HCT116 (cell line): Measurements from ENCODE around the gene ZCCHC2. TPM values are rescaled to one million over a fixed set of nuclear protein-coding genes. Genes with fewer than 3 reads are reported as not detected.

Experiments used
- ATAC-seq: fragments of 200-7000 bp; cut with Tn5 transposase; 2 replicates; pipeline ENCODE4 v1.9.1; 2020; ENCODE audit warnings: mild to moderate bottlenecking, moderate library complexity
- BruUV-seq: library from RNA; stranded (reverse); fragments of 400-500 nt; replicated peaks from 2 replicates; lab custom pipeline; 2021; lab: Mats Ljungman, UMichigan
- CTCF ChIA-PET: fragments of 300-600 bp; sonication (Branson Sonifier 250); formaldehyde crosslinking; loops from one replicate; lab custom pipeline; 2021; ENCODE audit warnings: antibody characterized with exemption; lab: Charles Lee
- POLR2A ChIA-PET: fragments of 300-600, 350-600 bp; sonication (Branson Sonifier 250); formaldehyde crosslinking; loops from one replicate; lab custom pipeline; 2021; ENCODE audit warnings: antibody characterized with exemption; lab: Charles Lee
- RAD21 ChIA-PET, 2 experiments: fragments of 300-600 bp; sonication (Branson Sonifier 250); formaldehyde crosslinking; loops; one replicate each; lab custom pipeline; 2023; ENCODE audit warnings: low total read pairs in 2 of 2; ENCODE audit not compliant: uncharacterized antibody in 2 of 2, unreplicated experiment in 2 of 2, low non-redundant PET in 1 of 2; lab: Charles Lee
- DNase-seq: peaks from one replicate; pipeline ENCODE4 v3.0.0-alpha.2; 2010; ENCODE audit warnings: low read depth, low spot score
- H2AFZ ChIP-seq: fragments of 200-600 bp; shearing (Covaris generic), sonication (generic); 2 replicates; pipeline ENCODE4 v1.6.1; 2017; ENCODE audit warnings: low read depth, mixed run types, mixed read lengths, antibody characterized with exemption, low read length; ENCODE audit not compliant: poor library complexity, severe bottlenecking
- H3K27ac ChIP-seq: 2 replicates; pipeline ENCODE4 v1.5.1; 2012; ENCODE audit warnings: low read depth, low read length
- H3K27me3 ChIP-seq: fragments of 200-600 bp; sonication (generic); 2 replicates; pipeline ENCODE4 v1.6.1; 2016; ENCODE audit warnings: mixed run types, low read length, mixed read lengths; ENCODE audit not compliant: insufficient read depth
- H3K36me3 ChIP-seq, 2 experiments: fragments of 200-500 bp in 1 of 2; fragments of 200-600 bp in 1 of 2; sonication (Bioruptor generic) in 1 of 2; sonication (generic) in 1 of 2; 2 replicates each; pipeline versions ENCODE4 v1.5.1 to v1.6.1; 2014 to 2016; ENCODE audit warnings: low read length in 2 of 2, inconsistent platforms in 1 of 2, mixed read lengths in 1 of 2, mixed run types in 1 of 2; ENCODE audit not compliant: insufficient read depth in 2 of 2, control insufficient read depth in 1 of 2
- H3K4me1 ChIP-seq, 2 experiments: fragments of 200-600 bp in 1 of 2; sonication (generic) in 1 of 2; 2 replicates each; pipeline versions ENCODE4 v1.5.1 to v1.6.1; 2012 to 2017; ENCODE audit warnings: low read length in 2 of 2, inconsistent platforms in 1 of 2, mild to moderate bottlenecking in 1 of 2, mixed read lengths in 1 of 2, mixed run types in 1 of 2, moderate library complexity in 1 of 2; ENCODE audit not compliant: insufficient read depth in 2 of 2, control insufficient read depth in 1 of 2
- H3K4me2 ChIP-seq: fragments of 200-600 bp; sonication (generic); 2 replicates; pipeline ENCODE4 v1.6.1; 2017; ENCODE audit warnings: mixed run types, low read length, mixed read lengths
- H3K4me3 ChIP-seq, 2 experiments: fragments of 200-600 bp in 1 of 2; sonication (generic) in 1 of 2; replicated peaks in 1 of 2; 2 replicates each; pipeline ENCODE4 v1.5.1; 2011 to 2016; ENCODE audit warnings: low read length in 2 of 2, control low read depth in 1 of 2, low read depth in 1 of 2, mild to moderate bottlenecking in 1 of 2, mixed read lengths in 1 of 2, mixed run types in 1 of 2
- H3K79me2 ChIP-seq: fragments of 200-600 bp; sonication (generic); 2 replicates; pipeline ENCODE4 v1.6.1; 2017; ENCODE audit warnings: mild to moderate bottlenecking, mixed run types, low read length, moderate library complexity, mixed read lengths; ENCODE audit not compliant: insufficient read depth
- H3K9ac ChIP-seq: fragments of 200-600 bp; sonication (generic); 2 replicates; pipeline ENCODE4 v1.6.1; 2016; ENCODE audit warnings: low read length, mixed read lengths
- H3K9me2 ChIP-seq: fragments of 200-600 bp; sonication (generic), shearing (Covaris generic); 2 replicates; pipeline ENCODE4 v1.6.1; 2017; ENCODE audit warnings: mixed run types, mild to moderate bottlenecking, moderate library complexity; ENCODE audit not compliant: insufficient read depth
- H3K9me3 ChIP-seq, 2 experiments: fragments of 200-500 bp in 1 of 2; fragments of 200-600 bp in 1 of 2; sonication (Bioruptor generic) in 1 of 2; sonication (generic) in 1 of 2; 2 replicates each; pipeline ENCODE4 v1.6.1; 2014 to 2017; ENCODE audit warnings: low read length in 2 of 2, mixed read lengths in 2 of 2, inconsistent platforms in 1 of 2, low read depth in 1 of 2, mild to moderate bottlenecking in 1 of 2, mixed run types in 1 of 2, moderate library complexity in 1 of 2; ENCODE audit not compliant: control insufficient read depth in 1 of 2, insufficient read depth in 1 of 2
- H4K20me1 ChIP-seq: fragments of 200-600 bp; sonication (generic), shearing (Covaris generic); 2 replicates; pipeline ENCODE4 v1.6.1; 2017; ENCODE audit warnings: mixed run types, mild to moderate bottlenecking, moderate library complexity; ENCODE audit not compliant: insufficient read depth
- CBX3 ChIP-seq: IDR thresholded peaks from 2 replicates; pipeline ENCODE4 v1.6.1; 2012; ENCODE audit warnings: low read depth
- ELF1 ChIP-seq: IDR thresholded peaks from 2 replicates; pipeline ENCODE4 v1.6.1; 2012; ENCODE audit warnings: low read depth, borderline replicate concordance
- EZH2phosphoT487 ChIP-seq: fragments of 200-600 bp; IDR thresholded peaks from 2 replicates; pipeline ENCODE4 v1.6.1; 2018; ENCODE audit warnings: antibody characterized with exemption, borderline replicate concordance
- POLR2AphosphoS5 ChIP-seq: IDR thresholded peaks from 2 replicates; pipeline ENCODE4 v1.6.1; 2011; ENCODE audit warnings: mild to moderate bottlenecking, low read depth, low read length, moderate library complexity
- RAD21 ChIP-seq: IDR thresholded peaks from 2 replicates; pipeline ENCODE4 v1.6.1; 2012; ENCODE audit warnings: low read depth, mild to moderate bottlenecking
- SIN3A ChIP-seq: IDR thresholded peaks from 2 replicates; pipeline ENCODE4 v1.6.1; 2012; ENCODE audit warnings: low read depth
- SRF ChIP-seq: IDR thresholded peaks from 2 replicates; pipeline ENCODE4 v1.6.1; 2012; ENCODE audit warnings: low read depth
- TCF7L2 ChIP-seq: IDR thresholded peaks from 2 replicates; pipeline ENCODE4 v1.7.0; 2011; ENCODE audit warnings: borderline replicate concordance, inconsistent platforms; ENCODE audit not compliant: insufficient read depth, insufficient read length; ENCODE audit errors: extremely low read depth
- ZFX ChIP-seq: fragments of 450-650 bp; IDR thresholded peaks from 2 replicates; pipeline ENCODE4 v1.6.1; 2017
- ZNF274 ChIP-seq: fragments of 200-500 bp; sonication (Bioruptor generic); IDR thresholded peaks from 2 replicates; pipeline ENCODE4 v1.6.1; 2014; ENCODE audit warnings: mild to moderate bottlenecking, low read depth, low read length, inconsistent platforms
- intact Hi-C: fragments of 100-400 bp; cut with micrococcal nuclease; formaldehyde crosslinking; loops from 2 replicates; pipeline ENCODE4 v1.10.0; 2022
- total RNA-seq: library from RNA; stranded (reverse); gene quantifications from one replicate; pipeline ENCODE4 v1.2.1, GENCODE V29; 2021; ENCODE audit not compliant: unreplicated experiment
- TF ChIP-seq, protein P1 (sequence below): IDR thresholded peaks from 2 replicates; pipeline ENCODE4 v1.6.1; 2012
- TF ChIP-seq, protein P2 (sequence below): IDR thresholded peaks from 2 replicates; pipeline ENCODE4 v1.6.1; 2012; ENCODE audit warnings: low read depth

ZCCHC2 gene
- total RNA-seq, 1 experiment from 2014 or later: 17.7 TPM

DNA sequence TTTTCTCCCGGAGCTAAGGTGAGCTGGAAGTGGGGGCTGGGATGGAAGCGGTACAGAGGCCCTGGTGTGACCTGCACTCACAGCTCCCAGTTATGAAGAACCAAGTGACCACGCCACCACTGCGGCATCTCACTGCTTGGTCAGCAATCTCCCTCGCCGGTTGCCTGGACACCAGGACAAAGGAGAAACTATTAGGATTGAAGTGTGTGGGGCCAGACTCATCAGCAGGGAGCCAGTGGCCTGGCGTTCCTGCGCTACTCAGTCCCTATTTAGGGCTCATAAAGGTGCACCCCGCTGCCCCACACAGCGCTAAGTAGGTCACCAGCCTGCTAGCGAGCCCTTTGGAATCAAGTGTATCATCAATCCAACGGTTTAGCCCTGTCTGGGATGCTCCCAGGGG, 82.9 kb downstream of the ZCCHC2 start:
- no TSS peak for BruUV-seq
- no peak for DNase-seq
- no peak overlapping the region for H3K4me2 ChIP-seq
- no peak overlapping the region for H3K4me3 ChIP-seq
- CTCF ChIA-PET: no interaction called here
- H3K9ac ChIP-seq: no peak overlapping the region
- no peaks in the 10 kb centered on the region for H3K9me2 ChIP-seq
- intact Hi-C loops: no loop called here
- H4K20me1 ChIP-seq: no peaks in the 10 kb centered on the region
- no peaks in the 10 kb centered on the region for H3K27me3 ChIP-seq
- H3K36me3 ChIP-seq: no peaks in the 10 kb centered on the region
- TF ChIP-seq ZNF274 (no peak), CBX3 (no peak), ZFX (no peak)
- no peaks in the 10 kb centered on the region for H3K9me3 ChIP-seq
- no peaks in the 10 kb centered on the region for H3K4me1 ChIP-seq
- RAD21 ChIA-PET: no interaction called here
- no peak overlapping the region for H3K27ac ChIP-seq
- H2AFZ ChIP-seq: no peak overlapping the region
- no peak for ATAC-seq
- H3K79me2 ChIP-seq: no peaks in the 10 kb centered on the region
- POLR2A ChIA-PET: no interaction called here

DNA sequence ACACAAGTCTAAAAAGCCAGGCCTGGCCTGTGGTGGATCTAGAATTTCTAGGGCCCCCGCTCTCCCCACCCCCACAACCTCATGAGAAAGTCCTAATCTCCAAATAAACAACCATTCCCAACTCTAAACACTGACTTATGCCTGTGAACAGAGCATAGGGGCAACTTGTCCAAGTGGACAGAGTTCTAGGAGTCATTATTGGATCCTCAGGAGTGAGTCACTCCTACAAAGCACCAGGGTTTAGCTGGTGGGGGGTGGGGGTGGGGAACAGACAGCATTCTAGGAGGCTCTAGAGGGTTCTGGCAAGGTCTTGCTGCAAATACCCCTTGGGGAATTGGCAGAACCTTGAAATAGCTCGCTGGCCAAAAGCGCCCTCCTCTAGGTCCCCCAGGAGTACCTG, 83.3 kb downstream of the ZCCHC2 start:
- H3K9me2 ChIP-seq: no peaks in the 10 kb centered on the region
- no peaks in the 10 kb centered on the region for H4K20me1 ChIP-seq
- CTCF ChIA-PET: no interaction called here
- DNase-seq (no peak), ATAC-seq (no peak)
- RAD21 ChIA-PET: no interaction called here
- no peak overlapping the region for H3K9ac ChIP-seq
- no peak overlapping the region for H3K4me2 ChIP-seq
- no peak overlapping the region for H3K27ac ChIP-seq
- H3K9me3 ChIP-seq: no peaks in the 10 kb centered on the region
- POLR2A ChIA-PET: no interaction called here
- no peaks in the 10 kb centered on the region for H3K4me1 ChIP-seq
- intact Hi-C loops: no loop called here
- no TSS peak for BruUV-seq
- H3K79me2 ChIP-seq: no peaks in the 10 kb centered on the region
- no peak for TF ChIP-seq POLR2AphosphoS5
- no peak for TF ChIP-seq RAD21
- TF ChIP-seq SIN3A: no peak
- TF ChIP-seq, protein P1, sequence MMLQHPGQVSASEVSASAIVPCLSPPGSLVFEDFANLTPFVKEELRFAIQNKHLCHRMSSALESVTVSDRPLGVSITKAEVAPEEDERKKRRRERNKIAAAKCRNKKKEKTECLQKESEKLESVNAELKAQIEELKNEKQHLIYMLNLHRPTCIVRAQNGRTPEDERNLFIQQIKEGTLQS: no peak
- TF ChIP-seq, protein P2, sequence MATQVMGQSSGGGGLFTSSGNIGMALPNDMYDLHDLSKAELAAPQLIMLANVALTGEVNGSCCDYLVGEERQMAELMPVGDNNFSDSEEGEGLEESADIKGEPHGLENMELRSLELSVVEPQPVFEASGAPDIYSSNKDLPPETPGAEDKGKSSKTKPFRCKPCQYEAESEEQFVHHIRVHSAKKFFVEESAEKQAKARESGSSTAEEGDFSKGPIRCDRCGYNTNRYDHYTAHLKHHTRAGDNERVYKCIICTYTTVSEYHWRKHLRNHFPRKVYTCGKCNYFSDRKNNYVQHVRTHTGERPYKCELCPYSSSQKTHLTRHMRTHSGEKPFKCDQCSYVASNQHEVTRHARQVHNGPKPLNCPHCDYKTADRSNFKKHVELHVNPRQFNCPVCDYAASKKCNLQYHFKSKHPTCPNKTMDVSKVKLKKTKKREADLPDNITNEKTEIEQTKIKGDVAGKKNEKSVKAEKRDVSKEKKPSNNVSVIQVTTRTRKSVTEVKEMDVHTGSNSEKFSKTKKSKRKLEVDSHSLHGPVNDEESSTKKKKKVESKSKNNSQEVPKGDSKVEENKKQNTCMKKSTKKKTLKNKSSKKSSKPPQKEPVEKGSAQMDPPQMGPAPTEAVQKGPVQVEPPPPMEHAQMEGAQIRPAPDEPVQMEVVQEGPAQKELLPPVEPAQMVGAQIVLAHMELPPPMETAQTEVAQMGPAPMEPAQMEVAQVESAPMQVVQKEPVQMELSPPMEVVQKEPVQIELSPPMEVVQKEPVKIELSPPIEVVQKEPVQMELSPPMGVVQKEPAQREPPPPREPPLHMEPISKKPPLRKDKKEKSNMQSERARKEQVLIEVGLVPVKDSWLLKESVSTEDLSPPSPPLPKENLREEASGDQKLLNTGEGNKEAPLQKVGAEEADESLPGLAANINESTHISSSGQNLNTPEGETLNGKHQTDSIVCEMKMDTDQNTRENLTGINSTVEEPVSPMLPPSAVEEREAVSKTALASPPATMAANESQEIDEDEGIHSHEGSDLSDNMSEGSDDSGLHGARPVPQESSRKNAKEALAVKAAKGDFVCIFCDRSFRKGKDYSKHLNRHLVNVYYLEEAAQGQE: no peak
- no peak for TF ChIP-seq SRF
- TF ChIP-seq EZH2phosphoT487: no peak
- TF ChIP-seq TCF7L2: no peak
- no peak for TF ChIP-seq ELF1
- no peaks in the 10 kb centered on the region for H3K36me3 ChIP-seq
- H3K4me3 ChIP-seq: no peak overlapping the region
- no peak overlapping the region for H2AFZ ChIP-seq
- H3K27me3 ChIP-seq: no peaks in the 10 kb centered on the region
